ENCODE data around the gene QSOX1. TPM values are rescaled to one million over a fixed set of nuclear protein-coding genes. Genes with fewer than 3 reads are reported as not detected.

Gene QSOX1
- total and polyA plus RNA-seq, 9 of the 15 experiments (the other 6 are each of a cell fraction or from before 2014, with no cell fraction given): 4.0 to 53.1 (median 15.0) TPM

- TF ChIP-seq PBX2 (CRISPR knock-in tag; IDR thresholded peaks at IDR 0.05; ENCODE audit: low read depth) (no peak), PBX2 (tag; conservative IDR thresholded peaks at IDR 0.05; ENCODE audit: low read depth) (no peak), CBX3 (IDR thresholded peaks at IDR 0.05; ENCODE audit: borderline replicate concordance in 1 of 2, low read length in 2 of 2) (no peak), YBX1 (IDR thresholded peaks at IDR 0.05) (no peak), SNAPC5 (CRISPR knock-in tag; IDR thresholded peaks at IDR 0.05) (no peak), SMAD3 (CRISPR knock-in tag; conservative IDR thresholded peaks at IDR 0.05) (no peak)
- TF ChIP-seq, protein P1, sequence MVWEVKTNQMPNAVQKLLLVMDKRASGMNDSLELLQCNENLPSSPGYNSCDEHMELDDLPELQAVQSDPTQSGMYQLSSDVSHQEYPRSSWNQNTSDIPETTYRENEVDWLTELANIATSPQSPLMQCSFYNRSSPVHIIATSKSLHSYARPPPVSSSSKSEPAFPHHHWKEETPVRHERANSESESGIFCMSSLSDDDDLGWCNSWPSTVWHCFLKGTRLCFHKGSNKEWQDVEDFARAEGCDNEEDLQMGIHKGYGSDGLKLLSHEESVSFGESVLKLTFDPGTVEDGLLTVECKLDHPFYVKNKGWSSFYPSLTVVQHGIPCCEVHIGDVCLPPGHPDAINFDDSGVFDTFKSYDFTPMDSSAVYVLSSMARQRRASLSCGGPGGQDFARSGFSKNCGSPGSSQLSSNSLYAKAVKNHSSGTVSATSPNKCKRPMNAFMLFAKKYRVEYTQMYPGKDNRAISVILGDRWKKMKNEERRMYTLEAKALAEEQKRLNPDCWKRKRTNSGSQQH (CRISPR knock-in tag; IDR thresholded peaks at IDR 0.05): no peak
Measured at GRCh38 chr1:180170546-180171151, 16.0 kb downstream of the QSOX1 start (continued).

Data from K562 (cell line).